NCI-H748 treated with DMSO at 0.1 percent for 48 hours (cell line): ENCODE measurements around the gene INSYN2B.

Source experiments
- DNase-seq: peaks from one replicate; lab custom pipeline; 2025; lab: John Stamatoyannopoulos, UW

INSYN2B gene

DNA sequence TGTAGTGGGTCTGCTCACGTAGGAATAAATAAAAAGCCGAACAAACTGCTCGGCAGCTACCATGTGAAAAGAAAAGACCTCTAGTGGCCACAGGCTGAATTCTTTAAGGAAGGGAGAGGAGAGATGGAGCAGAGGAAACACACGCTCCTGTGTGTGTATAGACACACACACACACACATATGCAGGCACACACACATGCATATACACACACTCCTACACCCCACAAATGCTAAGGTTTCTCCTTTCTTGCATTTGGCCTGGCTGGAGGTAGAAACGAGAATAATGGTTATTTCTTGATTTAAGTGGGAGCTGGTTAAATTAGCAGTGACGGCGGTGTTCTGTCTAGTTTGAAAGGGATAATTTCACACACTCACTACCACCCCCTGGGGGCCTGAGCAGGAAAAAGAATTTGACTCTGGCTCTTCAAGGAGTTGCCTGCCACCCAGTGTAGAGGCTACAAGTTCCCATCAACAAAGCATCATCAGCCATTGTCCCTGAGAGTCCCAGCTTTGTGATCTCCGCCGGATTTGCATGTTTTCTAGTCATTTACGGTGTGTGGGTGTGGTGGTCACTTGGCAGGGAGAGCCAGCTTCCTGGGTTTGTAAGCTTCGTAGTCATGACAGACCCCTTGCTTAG lies at the start of gene INSYN2B:
INSYN2B (minus strand) TSS at position 78 of the 636 bp plus-strand sequence. CDS start 96,597 bp downstream, outside the sequence.
- DNase-seq: peak; percentile 87

DNA sequence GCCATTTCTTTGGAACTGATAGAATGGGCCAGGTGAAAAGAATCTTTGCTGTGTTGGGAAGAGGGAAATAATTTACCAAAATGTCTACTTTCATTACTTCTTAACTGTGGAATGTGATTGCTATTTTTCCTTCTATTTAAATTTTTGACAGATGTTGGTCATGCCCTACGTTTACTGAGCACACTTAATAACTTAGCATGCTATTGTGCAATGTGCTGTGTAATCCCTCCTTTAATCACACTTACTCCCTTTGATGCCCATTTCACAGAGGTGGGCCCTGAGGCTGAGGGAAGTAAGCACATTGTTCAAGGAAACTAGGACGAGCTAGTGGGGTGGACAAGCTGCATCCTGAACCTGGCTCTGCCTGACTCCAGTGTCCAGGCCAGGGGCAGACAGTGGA lies 47.8 kb upstream of the INSYN2B start:
- no peak for DNase-seq

DNA sequence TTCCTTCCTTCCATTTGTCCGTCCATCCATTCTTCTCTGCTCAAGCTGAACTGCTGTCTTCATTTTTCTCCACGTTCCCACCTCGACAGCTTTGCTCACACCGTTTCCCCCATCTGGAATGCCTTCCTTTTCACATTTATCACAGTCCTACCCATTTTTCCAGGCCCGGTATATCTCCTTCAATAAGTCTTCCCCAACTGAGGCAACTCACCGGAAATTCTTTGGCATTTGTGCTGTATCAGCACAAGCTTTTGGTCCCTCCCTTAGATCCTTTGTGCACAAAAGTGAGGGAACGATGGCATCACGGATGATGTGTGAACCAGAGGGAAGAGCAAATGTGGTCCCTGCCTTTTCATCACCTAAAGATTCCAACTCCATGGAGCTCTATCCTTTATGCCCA lies 45.6 kb upstream of the INSYN2B start:
- DNase-seq: no peak

DNA sequence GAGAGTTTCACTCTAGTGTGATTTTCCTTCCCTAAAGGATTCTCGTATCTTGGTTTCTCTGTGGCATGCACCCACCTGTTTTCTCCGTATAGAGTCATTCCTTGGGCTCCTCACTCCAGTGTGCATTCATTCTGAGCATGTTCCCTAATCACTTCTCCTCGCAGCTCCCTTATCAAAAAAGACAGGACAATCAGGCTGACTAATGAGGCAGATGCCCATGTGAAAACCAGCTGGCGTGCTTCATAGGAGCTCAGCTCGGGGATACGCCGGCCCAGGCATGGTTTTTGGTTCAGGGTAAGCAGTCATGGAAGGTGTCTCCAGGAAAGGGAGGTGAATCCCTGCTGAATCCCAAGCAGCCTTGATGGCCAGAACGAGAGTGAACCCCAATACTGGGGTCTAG lies 41.2 kb upstream of the INSYN2B start:
- DNase-seq: no peak

DNA sequence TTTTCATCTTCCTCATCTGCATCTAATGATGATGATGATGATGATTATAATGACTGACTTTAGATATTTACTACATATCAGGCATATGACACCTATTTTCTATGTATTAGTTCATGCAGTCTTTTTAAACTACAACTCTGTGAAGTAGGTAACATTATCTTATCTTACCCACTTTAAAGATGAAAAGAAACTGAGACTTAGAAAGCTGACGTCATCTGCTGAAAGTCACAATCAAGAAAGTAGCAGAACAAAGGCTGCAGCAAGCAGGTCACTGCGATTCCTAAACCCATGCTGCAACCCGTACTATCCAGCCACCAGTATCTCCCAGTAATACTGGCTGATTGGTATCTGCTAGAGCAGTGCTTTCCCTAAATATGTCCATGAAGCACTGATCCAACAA lies 40.1 kb upstream of the INSYN2B start:
- DNase-seq: no peak

DNA sequence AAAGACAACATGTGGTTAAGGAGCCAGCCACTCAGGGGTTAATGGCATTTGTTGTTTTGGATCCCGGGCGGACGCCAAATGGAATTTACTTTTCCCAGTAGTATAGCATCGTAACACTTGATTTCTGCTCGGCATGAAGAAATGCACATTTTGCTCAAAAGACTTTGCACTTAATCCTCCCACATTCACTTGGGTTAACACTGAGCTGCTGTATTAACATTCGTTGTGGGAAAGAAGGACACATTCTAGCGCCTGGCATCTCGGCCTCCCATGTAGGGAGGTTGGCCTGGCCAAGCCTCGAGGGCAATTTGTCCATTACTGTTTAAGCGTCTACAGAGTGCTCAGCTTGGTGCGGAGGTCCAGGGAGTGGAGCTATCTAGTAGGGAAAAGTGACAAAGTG lies 32.3 kb upstream of the INSYN2B start:
- no peak for DNase-seq

DNA sequence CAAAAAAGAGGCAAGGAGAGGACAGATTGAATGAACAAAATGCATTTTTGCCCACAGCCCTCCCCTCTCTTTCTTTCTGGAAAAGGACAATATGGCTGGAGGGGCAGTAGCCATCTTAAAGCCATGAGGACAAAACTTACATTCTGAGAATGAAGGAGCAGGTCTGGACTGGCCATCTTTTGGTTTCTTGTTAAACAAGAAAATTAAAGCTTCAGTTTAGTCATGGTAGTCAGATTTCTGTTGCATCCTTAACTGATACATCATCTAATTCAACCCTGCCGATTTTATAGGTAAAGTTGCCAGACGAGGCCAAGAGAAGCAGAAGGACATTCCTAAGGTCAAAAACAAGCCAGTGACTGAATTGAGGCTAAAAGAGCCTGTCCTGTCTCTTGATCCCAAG lies 31.5 kb upstream of the INSYN2B start:
- DNase-seq: no peak

DNA sequence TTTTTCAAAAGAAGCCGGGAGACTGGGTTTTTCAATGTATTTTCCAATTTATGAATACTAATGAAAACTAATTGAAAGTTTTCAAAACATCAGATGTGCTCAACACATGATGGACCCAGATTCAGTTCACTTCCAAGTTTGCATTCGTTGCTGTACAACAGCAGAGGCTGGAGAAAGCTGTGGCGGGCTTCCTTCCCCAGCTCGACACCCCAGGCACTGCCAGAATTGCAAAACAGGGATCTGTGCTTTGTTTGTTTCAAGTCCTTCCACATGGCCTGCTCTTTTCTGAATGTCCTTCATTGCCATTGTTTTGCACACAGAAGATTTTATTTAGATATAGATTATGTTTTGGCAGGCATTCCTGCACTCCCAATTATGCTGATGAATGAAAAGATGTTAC lies 30.3 kb upstream of the INSYN2B start:
- DNase-seq: no peak

DNA sequence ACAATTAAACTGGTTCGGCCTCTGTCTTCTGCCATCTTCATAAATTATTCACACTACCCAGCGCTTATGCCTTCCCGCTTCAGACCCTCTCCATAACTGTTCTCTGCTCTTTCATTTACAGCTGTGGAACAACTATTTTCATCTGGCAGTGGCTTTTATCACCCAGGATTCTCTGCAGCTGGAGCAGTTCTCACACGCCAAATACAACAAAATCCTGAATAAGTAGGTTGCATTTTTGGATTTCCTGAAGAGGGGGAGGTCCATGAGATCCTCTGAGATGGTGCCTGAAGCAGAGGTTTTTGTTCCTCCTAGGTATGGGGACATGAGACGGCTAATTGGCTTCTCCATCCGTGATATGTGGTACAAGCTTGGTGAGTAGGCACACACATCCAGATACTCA lies 28.1 kb upstream of the INSYN2B start:
- DNase-seq: no peak

DNA sequence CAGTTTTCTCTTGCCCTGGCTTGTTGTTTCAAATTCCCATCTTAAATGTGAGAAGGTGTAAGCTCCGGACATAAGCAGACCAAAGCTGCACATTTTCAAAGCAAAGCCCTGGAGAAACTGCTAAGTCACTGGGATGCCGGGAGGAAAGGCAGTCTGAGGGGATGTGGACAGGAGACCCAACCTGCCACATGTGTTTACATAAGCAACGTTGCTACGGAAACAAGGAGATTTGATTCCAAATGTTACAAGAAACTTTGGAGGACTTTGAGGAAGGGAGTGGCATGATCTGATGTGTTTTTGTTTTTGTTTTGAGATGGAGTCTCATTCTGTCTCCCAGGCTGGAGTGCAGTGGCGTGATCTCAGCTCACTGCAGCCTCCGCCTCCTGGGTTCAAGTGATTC lies 25.7 kb upstream of the INSYN2B start:
- DNase-seq: no peak

DNA sequence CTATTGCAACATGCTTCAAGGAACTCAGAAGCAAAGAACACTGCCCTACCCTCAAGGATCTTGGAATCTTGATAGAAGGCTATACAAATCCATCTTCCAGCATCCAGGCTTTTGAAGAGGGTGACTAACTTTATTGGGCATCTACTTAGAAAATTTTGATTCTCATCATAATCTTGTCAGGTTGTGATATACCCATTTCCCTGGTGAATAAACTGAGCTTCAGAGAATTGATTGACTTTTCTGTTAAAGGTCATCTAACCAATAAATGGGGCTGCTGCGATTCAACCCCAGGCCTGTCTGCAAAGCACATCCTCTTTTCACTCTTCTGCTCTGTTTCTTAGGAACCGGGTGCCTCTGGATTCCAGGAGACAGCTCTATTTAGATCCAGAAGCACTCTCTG lies 19.9 kb upstream of the INSYN2B start:
- DNase-seq: no peak

DNA sequence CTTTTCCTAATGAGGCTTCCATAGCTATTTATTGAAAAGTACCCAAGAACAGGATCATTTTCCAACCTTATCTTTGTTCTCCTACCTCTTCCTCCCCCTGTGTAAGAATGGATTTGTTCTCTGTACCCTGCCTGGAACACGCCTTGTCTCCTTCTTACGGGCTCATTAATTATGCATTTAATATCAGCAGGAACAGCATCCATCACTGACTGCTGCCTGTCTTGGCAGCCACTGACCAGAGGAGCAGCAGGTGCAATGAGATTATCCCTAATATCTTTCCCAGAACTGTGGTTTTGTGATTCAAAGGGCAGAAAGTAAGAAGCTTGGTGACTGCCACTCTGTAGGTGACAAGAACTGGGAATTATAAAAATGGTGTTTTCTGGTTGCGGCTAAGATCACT lies 19.3 kb upstream of the INSYN2B start:
- no peak for DNase-seq

DNA sequence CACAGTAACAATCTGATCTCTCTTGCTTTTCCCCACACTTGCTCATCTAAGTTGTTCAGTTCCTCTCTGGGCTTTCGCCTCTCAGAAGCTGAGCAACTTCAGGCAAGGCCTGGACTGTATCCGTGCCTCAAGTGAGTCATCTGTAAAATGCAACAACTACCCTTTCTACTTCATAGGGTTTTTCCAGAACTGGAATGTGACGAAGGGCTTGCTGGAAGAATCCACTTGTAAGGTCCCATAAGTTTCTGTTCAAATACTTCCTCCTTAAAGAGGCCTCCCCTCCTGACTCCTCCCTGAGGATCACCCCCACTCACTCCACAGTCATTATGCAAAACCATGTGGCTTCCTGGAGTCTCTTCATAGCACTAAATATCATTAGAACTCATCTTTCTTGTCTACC lies 17.5 kb upstream of the INSYN2B start:
- DNase-seq: no peak

DNA sequence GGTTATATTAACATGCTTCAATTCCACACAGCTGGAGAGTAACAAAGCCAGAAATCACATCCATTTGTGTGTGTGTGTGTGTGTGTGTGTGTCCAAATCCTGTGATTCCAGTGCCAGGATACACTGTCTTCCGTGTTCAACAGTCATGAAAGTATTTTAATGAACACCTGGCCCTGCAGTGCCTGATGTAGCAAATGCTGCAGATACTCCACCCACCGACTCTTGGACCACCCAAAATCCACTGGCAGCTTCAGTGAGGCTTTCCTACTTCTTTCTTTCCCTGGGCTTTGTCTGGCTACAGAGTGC lies 13.1 kb upstream of the INSYN2B start:
- DNase-seq: no peak

DNA sequence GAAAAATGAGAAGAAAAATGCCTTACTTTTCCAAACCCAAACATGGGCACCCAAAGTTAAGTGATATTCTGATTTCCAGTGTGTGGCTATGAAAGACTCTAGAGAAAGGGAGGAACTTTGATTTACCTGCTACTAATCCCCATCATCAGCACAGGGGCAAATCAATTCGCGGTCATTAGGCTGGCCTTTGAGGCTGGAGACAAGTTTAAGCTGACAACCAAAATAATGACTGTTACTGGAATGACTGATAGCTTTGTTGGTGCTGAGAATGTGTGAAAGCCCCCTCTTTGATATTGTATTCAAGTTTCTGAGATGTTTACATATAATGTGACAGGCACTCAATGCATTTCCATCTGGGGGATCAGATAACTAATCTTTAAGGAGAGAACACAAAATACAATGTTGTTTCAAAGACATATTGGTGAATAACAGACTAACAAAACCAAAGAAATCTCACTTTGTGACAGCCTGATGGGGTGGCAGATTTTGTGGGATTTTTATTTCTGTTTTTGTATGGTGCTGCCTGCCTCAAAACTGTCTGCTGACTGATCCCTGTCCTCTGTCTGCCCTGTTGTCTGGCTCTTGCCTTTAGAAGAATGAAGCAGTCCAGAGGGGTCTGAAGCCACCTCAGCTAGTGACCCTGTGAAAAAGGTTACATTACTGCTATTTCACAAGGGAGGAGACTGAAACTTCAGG lies 12.6 kb upstream of the INSYN2B start:
- no peak for DNase-seq

DNA sequence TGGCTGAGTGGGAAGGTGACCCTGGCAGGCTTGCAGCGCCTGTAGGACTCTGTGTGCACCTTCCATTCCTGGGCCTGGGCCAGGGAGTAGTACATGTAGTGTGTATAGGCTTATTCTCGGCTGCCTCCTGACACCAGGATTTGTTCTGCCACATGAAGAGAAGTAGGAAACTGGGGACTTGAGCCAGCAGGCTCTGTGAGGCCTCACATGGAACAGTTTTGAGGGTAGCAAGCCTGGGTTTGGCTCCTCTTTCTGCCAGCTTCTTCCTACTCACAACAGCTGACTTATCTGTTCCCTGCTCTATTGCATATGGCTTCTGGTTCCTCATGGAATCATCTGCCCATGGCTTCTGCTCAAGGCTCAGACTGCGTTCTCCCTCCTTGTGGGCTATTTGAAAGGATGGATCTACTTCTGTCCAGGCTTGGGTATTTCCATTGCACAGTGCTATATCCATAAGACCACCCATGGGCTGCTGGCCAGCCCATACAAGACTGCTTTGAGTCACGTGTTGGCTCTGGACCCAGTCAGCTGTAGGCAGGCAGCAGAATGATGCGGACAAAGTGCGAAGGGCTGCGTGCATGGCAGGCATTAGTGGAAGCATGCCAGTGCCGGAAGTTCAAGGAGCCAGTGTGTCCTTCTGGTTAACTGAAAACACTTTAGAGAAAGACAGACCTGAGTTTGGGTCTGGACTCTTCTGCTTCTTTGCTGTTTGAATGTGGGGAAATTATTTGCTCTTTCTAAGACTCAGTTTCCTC lies 11.0 kb upstream of the INSYN2B start:
- DNase-seq: no peak

DNA sequence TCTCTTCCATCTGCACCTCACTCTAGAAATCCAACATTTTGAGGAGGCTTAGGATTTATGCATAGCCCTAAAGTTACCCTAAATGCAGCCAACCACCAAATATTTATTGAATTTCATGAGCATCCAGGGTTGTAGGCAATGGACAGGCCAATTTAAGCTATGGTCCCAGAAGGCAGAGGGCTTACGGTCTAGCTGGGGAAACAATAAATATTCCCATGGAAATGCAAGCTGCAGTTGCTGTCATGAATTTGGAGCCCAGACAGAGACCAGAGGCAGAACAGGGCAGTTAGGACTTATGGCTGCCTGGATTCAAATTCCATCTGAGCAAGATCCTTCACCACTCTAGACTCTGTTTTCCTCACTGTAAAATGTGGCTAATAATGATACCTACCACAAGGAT lies 9.1 kb upstream of the INSYN2B start:
- no peak for DNase-seq

DNA sequence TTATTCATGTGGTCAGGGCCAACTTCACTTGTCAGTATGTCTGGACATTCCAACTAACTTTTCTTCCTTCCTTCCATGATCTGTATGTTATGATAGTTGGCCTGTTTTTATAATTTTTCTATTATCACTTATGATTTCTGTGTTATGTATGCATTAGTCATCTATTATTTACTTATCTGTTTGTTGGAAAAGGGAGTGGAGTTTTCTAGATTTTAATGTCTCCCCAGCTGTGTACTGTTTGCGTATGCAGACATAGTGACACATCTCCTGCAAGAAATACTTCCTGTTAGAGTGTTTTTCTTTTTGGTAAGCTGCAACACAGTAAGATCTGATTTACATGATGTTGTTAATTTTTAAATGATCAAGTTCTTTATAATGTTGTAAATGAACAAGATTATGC lies 8.7 kb upstream of the INSYN2B start:
- DNase-seq: no peak

DNA sequence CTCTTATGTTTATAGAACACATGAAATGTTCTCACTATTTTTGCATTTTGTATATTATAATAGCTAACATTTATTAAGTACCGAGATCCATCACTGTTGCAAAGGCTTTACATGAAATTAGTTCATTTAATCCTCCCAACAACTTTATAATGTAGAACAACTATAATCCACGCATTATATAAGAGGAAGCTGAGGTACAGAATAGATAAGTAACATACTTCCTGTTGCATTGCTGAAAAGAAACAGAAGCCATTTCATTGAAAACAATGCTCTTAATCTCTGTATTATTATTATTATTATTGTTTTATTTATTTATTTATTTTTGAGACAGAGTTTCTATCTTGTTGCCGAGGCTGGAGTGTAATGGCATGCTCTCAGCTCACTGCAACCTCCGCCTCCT lies 7.9 kb upstream of the INSYN2B start:
- DNase-seq: no peak

DNA sequence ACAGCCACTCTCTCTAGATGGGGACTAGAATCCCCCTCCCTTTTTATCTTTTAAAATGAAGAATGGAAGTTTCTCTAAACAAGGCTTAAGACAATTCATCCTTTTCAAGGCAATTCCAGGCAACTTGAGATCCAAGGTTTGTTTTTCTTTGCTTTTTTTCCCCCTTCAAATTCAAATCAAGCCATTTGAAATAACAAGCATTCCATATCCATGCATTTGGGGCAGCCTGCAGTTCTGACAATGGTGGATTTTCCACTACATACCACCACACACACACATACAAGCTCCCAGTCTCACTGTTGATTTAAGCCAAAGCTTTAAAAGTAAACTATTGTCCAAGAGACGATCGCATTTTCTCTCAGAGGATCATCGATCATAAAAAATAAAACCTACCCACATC lies 424 bp downstream of the INSYN2B start:
- no peak for DNase-seq

DNA sequence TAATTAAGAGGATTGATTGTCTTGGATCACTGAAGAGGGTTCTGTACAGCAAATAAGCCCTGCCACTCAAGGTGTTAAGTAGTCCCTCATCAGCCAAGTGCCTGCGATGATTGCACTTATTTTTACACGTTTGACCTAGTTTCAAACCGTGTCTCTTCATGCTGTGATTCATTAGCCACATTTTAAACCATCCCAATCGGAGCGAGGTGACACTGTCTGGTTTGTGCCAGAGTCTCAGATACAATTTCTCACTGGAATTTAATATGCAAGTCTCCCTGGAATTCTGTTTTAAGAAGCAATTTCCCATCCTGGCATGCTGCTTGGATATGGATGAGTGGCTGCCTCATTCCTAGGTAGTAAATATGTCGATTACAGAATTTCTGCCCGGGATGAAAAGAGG lies 1.6 kb downstream of the INSYN2B start:
- no peak for DNase-seq

DNA sequence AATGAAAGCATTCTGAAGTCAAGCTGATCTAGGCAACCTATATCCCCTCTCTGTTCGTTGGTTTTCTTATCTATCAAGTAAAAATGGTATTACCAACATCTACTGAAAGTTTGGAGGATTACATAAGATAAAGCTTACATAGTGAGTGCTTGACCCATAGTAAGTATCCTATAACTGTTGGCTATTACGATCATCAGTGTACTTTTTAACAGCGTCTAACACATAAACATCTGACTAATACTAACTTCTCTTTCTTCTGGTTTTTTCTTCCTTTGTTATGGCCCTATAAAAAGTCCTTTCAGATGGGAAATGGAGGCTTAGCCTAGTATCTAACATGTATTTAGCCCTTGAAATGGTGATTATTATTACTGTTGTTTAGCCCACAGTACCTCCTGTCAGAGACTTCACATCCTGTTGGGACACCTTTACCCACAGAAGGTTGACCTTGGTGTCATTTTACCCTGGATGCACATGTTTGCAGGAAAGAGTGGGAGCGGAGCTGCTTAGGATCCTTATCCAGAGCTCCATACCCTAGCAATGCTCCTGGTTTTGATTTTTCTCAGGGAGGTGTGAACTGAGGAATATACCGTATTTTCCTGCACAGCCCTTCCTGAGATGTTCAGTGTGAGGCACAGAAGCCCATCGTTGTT lies 6.0 kb downstream of the INSYN2B start:
- no peak for DNase-seq

DNA sequence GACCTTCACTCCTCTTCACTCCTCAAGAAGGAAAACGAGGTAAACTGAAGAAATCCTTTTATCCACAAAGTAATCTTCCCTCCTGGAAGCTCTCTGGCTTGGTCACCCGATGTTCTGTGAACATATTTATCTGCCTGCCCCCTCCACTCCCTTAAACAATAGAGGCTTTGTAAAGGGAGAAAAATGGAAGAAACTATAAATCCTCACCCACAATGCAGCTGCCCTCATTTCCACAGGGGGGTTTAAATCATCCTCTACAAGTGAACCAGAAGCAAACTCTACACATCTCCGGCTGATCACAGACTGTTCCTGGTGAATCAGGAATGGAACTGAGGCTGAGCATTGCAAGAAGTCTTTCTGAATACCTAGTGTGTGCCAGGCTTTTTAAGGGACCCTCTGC lies 7.2 kb downstream of the INSYN2B start:
- no peak for DNase-seq
